LNCaP clone FGC (cell line): ENCODE results near the gene ALAS1.
"Not testable (repeated sequence)": the region's sequence is repeated elsewhere in the genome, so short reads cannot be mapped to it uniquely, and the experiment has no call there.

Source experiments
- DNase-seq: peaks from one replicate; pipeline ENCODE4 v3.0.0-alpha.2; 2011; ENCODE audit warnings: low read depth
- H3K4me3 ChIP-seq: 2 replicates; pipeline ENCODE4 v1.5.1; 2011; ENCODE audit warnings: mild to moderate bottlenecking, low read depth, low read length, control low read depth
- TF ChIP-seq, protein P1 (sequence below): IDR thresholded peaks from 2 replicates; pipeline ENCODE4 v1.5.1; 2012; ENCODE audit warnings: mild to moderate bottlenecking; ENCODE audit not compliant: control insufficient read depth, insufficient read depth; ENCODE audit errors: extremely low read depth

The ALAS1 gene

DNA sequence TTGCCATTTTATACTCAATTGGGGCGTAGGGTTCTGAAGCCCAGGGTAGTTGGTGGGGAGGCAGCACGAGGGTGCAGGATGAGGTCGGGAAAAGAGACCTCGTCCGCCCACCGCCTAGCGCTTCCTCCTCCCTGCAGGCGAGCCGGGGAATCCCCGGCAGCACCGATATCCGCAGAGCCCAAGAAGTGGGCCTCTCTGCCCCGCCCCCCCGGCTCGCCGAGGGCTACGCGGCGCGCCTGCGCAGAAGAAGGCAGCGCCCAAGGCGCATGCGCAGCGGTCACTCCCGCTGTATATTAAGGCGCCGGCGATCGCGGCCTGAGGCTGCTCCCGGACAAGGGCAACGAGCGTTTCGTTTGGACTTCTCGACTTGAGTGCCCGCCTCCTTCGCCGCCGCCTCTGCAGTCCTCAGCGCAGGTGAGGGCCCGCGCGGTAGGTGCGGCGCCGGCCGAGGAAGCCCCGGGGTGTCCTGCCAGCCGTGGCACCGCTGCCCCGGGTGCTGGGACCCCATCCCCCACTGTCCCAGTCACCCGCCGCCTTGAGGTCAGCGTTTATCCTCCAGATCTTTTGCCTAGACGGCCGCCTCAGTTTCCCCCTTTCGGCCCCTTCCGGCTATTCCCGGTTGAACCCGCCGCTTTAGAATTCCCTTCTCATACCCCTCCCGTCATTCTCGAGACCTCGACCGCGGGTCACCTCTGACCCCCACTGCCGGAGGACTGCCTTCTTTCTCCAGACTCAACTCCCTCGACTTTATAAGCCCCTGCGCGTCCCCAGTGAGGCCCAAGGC is at the start of gene ALAS1:
ALAS1 (plus strand) TSS at position 319 of the 784 bp plus-strand sequence. CDS start 1,082 bp downstream, outside the sequence.
- peak; percentile 53 for DNase-seq
- peak within 1 kb of the TSS; percentile 92 for H3K4me3 ChIP-seq
- TF ChIP-seq, protein P1, sequence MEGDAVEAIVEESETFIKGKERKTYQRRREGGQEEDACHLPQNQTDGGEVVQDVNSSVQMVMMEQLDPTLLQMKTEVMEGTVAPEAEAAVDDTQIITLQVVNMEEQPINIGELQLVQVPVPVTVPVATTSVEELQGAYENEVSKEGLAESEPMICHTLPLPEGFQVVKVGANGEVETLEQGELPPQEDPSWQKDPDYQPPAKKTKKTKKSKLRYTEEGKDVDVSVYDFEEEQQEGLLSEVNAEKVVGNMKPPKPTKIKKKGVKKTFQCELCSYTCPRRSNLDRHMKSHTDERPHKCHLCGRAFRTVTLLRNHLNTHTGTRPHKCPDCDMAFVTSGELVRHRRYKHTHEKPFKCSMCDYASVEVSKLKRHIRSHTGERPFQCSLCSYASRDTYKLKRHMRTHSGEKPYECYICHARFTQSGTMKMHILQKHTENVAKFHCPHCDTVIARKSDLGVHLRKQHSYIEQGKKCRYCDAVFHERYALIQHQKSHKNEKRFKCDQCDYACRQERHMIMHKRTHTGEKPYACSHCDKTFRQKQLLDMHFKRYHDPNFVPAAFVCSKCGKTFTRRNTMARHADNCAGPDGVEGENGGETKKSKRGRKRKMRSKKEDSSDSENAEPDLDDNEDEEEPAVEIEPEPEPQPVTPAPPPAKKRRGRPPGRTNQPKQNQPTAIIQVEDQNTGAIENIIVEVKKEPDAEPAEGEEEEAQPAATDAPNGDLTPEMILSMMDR = no peak

DNA sequence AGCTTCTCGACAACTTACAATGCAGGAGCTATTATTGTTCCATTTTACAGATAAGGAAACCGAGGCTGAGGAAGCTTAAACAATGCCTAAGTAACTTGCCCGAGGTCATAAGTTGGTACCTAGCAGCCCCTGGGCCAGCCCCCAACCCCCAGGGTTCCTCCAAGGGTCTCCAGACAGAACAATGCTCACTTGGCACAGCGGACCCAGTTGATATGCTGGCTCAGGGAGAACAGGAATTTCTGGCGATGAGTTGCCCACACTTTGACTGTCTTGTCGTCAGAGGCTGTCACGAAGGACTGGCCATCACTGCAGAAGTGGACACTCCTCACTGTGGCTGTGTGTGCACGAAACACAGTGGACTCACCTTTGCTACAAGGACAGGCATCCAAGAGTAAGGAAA is 48.9 kb upstream of the ALAS1 start:
- DNase-seq = no peak
- TF ChIP-seq, protein P1 = no peak
- no peak overlapping the region for H3K4me3 ChIP-seq

DNA sequence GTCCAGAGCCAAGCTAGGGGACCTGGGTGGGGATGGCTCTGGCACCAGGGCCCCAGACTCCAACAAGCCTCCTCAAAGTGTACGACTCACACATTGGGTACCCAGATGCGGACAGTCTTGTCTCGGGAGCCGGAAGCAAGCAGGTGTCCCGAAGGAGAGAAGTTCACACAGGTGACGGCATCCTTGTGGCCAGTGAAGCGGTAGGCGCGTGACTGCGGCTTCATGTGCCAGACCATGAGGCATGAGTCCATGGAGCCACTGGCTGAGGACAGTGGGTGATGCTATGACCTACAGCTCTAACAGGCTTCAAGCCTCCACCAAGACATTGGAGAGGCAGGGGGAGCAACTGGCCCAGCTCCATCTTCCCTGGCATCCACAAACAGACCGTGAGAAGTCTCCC is 48.2 kb upstream of the ALAS1 start:
- DNase-seq = no peak
- TF ChIP-seq, protein P1 = no peak
- H3K4me3 ChIP-seq = no peak overlapping the region

DNA sequence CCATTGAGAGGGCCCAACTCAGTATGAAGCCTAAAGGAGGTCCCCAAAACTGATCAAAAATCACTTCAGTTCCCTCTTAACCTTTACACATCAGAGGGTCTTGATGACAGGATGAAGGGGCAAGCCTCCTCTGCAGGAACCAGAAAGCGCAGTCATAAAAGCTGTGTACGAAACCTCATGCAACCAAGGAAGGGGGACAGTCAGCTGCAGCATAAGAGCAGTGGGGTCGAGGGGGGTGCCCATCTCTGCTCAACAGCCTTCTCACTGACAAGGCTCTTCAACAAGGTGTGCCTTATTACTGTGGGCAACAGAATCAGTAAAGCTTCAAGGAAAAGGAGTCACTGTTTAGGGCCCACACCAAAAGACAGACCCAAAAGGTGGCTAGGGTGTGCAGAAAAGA is 47.6 kb upstream of the ALAS1 start:
- TF ChIP-seq, protein P1 = no peak
- H3K4me3 ChIP-seq = no peak overlapping the region
- no peak for DNase-seq

DNA sequence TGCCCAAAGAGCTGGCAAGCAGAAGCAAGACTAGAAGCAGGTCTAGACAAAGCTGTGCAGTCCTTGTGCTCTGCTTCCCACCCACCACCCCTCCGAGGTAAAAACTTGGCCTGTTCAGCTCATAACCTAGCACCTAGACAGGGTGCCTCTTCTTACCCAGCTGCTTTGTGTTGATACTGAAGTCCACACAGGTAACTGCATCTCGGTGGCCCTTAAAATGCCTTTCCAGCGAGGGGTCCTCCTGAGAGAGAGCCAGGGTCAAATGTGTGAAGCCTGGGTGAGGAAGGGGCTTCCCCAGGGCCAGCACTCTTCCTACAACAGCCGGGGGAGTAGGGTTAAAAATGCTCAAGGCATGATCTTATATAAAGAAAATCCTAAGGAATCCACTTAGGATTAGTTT is 47.1 kb upstream of the ALAS1 start:
- TF ChIP-seq, protein P1 = no peak
- H3K4me3 ChIP-seq = no peak overlapping the region
- DNase-seq = no peak

DNA sequence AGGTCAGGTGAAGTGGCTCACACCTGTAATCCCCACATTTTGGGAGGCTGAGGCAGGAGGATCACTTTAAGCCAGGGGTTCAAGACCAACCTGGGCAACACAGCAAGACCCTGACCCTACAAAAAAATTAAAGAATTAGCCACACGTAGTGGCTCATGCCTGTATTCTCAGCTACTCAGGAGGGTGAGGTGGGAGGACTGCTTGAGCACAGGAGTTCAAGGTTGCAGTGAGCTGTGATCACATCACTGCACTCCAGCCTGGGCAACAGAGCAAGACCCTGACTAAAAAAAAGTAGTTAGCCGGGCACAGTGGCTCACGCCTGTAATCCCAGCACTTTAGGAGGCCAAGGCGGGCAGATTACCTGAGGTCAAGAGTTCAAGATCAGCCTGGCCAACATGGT is 46.0 kb upstream of the ALAS1 start:
- H3K4me3 ChIP-seq, DNase-seq: not testable (repeated sequence)

DNA sequence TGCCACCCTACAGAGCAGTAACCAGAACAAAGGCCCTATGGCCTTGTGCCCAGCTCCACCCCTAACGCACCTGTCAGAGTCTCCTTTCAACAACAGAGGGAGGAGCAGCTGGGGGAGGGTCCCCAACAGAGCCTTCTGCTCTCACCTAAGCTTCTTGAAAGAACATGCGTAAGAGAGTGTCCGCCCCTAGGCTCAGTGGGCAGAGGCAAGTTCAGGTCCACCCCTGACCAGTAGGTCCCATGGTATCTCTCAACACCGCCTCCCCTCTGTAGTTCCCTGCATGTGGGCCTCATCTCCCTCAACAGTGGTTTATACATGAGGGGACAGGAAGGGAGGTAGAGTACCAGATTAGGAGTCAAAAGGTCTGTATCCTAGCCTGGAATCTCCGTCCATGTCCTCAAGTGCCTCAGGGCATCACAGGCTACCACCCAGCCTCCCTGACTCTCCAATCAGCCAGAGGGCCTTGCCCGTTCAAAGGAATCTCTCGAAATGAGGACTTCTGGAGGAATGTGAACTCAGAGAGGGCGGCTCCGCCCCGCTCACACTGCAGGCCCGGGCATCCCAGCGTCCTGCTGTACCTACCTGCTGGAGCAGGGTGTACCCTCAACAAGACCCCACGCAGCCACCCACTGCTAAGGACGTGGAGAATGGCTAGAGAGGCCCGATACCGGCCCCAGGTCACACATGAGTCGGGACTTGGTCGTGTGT is 44.4 kb upstream of the ALAS1 start:
- TF ChIP-seq, protein P1 = no peak
- DNase-seq = peak; percentile 56
- H3K4me3 ChIP-seq = peak overlapping the region; percentile 89
